HG03039 (cell line): ENCODE results near the gene MTARC2.
"Not testable (repeated sequence)": the region's sequence is repeated elsewhere in the genome, so short reads cannot be mapped to it uniquely, and the experiment has no call there.

Source experiments
- ATAC-seq: cut with Tn5 transposase; IDR thresholded peaks from one replicate; pipeline ENCODE4 v1.9.1; 2021; ENCODE audit warnings: mild to moderate bottlenecking, moderate library complexity; ENCODE audit not compliant: unreplicated experiment

Gene MTARC2

DNA sequence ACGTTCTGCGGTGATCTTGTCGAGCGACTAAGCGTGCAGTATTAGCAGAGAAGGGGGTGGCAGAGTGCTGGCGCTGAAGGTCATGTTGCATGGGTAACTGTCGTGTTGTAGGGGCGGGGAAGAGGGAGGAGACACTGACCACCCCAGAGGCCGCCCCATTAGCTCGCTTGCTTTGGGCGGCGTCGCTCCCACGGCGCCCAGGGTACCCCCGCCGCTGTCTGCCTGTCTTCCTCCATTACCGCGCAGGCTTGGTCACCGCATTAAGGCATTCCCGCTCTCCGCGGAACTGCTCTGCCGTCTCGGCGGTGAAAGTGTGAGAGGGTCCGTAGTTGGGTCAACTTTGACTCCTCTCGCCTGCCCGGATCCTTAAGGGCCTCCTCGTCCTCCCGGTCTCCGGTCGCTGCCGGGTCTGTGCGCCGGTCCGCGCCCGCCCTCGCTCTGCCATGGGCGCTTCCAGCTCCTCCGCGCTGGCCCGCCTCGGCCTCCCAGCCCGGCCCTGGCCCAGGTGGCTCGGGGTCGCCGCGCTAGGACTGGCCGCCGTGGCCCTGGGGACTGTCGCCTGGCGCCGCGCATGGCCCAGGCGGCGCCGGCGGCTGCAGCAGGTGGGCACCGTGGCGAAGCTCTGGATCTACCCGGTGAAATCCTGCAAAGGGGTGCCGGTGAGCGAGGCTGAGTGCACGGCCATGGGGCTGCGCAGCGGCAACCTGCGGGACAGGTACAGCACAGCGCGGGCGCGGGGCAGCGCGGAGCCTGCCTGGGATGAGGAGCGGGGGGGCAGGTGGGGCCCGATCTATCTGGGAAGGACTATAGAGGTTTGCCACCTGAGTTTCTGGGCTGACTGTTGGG, at the start of gene MTARC2:
MTARC2 (plus strand) TSS at position 234 of the 846 bp plus-strand sequence; CDS start at position 444, 210 bp downstream.
- peak; percentile 89 for ATAC-seq

DNA sequence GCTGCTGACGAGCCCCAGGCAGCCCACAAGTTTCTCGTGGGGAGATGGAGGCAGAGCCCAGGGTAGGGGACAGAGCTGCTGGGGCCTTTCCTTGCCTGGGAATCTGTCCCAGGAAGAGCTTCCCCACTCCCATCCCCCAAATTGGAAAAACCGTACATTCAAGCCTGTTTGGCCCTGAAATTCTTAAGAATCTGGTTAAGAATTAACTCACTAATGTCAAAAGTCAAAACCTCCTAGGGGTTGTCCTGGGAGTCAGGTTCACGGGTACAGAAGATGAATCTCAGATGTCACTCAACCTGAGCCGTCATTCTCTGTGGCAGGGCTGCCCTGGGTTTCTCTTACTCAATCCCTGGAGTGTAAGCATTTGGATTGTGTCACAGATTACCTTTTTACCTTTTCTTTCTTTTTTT, 49.5 kb upstream of the MTARC2 start:
- ATAC-seq = no peak

DNA sequence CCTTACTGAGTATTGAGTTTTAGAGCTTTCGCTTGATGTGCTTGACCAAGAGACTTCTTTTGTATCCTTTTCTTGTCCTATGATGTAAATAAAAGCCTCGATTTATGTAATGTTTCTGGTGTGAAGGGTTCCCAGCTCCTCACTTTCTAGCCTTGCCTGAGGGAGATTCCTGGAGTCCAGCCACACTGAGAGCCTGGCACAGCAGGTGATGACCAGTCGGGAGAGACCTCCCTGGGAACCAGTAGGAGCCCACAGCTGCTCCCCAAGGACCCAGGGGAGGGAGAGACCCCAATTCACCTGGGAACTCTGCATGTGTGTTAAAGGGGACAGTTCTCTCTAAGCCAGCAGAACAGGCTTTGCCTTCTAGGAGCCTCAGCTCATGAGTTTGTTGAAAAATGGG, 49.1 kb upstream of the MTARC2 start:
- ATAC-seq = no peak

DNA sequence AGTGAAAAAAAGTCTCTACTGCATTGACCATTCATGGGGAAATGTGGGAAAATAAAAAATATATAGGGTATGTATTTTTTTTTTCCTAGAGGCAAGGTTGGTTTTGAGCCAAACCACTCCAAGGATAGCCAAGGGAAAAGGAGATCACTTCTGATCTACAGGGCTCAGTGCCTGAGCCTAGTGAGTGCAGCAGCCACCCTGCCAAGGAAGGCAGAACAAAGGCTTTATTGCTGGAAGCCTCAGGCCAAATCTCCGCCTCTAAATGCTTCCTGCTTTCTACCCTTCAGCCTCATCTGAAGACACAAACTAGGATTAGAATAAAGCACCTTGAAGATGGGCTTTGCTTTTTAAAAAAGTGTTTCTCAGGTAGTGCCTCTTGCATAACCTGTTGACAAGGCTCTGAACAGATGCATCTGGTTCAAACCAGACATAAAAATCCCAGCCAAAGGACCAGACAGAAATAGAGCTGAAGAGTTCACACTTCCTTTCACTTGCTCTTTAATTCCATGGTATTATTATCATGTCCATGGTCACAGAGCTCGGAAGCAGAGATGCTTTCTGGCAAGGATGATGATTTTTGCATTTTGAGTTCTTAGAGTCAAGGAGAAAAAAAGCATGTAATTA, 47.5 kb upstream of the MTARC2 start:
- ATAC-seq = no peak

DNA sequence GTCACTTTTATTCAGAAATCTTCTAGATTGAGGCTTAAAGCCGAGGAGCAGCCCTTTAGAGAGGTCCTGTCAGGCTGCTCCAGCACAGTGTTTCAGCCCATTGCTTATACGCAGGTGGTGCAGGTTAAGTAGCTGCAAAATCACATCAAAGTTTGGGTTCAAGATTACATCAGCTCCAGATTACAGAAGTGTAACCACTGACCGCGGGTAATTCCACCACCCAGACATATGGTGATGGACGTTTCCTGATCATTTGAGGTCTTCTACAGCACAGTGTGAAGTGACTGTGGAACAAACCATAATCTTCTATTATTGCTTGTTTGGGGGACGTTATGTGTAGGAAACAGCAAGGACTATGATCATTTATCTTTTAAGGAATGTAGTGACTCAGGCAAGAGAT, 46.1 kb upstream of the MTARC2 start:
- no peak for ATAC-seq

DNA sequence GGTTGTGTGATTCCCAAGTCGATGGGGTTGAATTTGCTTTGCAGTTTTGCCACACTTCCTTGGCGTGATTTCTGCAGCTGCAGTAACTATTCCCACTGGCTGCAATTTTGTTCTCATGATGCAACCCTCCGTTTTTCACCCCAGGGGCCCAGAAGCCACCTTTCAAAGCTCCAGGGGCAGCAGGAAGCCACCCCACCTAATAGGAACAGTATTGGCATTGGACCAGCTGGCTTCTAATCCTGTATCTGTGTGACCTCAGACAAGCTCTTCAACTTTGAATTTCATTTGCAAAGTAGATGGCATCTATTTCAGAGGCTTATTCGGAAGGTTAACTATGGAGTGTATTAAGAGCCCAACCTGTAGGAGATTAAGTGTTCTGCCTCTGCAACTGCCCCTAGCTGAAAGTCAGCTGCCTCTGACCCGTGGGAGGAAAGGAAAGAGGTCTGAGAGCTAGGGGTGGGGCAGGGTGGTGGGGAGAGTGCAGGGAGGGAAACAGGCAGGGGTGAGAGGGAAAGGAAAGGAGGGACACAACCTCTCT, 45.3 kb upstream of the MTARC2 start:
- ATAC-seq = no peak

DNA sequence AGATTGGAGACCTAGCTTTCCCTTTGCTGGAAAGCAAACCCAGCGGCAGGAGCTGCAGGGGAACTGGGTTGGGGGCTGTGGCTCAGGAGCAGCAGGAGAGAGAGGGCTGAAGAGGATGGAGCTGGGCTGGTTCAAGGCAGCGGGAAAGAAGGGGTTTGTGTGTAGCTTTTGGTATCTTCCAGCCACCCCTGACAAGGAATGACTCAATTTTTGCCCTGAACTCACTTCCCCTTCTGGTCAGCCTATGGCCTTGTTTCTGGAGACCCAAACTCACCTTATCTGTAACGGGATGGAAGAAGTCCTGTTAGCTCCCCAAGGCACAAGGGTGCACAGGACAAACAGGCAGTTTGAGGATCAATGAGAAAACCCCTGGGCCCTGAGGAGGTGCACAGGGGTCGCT, 44.8 kb upstream of the MTARC2 start:
- no peak for ATAC-seq

DNA sequence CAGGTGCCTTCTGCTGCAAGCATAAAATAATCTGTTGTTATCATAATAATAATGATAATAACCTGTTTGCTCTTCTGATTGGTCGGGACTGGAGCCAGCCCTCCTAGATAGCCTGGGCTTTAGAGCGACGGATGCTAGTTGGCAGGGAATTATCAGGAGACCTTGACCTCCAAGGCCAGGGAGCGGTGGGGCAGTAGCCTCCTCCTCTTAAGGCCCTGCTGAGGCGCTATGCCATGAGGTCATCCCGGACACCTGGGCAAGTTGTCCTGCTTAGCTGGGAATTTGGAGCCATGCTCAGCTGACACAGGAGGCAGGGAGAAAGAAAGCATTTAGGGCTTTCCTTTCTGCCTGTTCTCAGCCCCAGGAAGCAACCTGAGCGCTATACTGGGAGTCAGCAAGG, 42.3 kb upstream of the MTARC2 start:
- ATAC-seq = no peak

DNA sequence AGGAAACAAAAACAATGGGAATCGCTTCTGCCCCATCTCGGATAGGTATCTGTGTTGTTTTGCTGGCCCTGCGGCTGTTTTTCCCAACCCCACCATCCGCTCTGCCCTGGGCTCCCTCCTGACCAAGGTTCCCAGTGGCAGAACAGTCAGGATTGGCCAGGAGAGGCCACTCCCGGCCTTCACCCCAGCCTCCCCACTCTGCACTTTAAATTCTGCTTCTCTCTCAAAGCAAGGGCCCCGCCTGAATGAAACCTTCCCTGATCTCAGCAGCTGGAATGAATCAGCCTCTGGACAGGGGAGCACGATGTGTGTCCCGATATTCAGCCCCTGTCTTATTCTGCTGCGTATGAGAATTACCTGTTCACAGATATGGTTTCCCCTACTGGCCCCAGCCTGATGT, 41.6 kb upstream of the MTARC2 start:
- ATAC-seq = no peak

DNA sequence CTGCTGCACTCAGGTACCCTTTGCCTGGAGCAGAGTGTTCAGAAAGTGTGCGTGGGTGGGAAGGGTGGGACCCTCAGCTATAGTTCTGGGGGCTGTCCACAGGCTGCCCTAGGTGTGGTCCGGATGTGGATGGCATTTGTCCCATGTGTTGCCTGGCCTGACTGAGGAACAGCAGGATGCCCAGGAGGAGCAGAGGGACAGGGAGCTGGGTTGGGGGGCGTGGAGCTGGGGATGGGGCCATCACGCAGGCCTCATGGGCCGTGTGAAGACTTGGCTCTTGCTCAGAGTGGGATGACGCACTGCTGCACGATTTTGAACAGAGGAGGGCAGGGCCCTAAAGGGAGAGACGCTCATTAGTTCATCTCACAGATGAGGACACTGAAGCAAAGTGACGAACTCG, 41.0 kb upstream of the MTARC2 start:
- no peak for ATAC-seq

DNA sequence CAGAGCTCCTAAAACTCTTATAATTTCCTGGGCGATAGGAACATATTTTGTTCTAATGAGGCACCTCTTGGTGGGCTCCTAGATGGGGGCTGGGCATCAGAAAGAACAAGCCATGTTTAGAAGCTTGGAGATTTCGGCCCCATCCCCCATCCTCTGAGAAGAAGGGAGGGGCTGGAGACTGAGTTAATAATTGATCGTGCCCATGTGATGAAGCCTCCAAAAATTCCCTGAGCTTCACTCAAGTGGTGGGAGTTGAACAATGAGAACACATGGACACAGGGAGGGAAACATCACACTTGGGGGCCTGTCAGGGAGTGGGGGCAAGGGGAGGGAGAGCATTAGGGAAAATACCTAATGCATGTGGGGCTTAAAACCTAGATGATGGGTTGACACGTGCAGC, 39.9 kb upstream of the MTARC2 start:
- ATAC-seq = no peak

DNA sequence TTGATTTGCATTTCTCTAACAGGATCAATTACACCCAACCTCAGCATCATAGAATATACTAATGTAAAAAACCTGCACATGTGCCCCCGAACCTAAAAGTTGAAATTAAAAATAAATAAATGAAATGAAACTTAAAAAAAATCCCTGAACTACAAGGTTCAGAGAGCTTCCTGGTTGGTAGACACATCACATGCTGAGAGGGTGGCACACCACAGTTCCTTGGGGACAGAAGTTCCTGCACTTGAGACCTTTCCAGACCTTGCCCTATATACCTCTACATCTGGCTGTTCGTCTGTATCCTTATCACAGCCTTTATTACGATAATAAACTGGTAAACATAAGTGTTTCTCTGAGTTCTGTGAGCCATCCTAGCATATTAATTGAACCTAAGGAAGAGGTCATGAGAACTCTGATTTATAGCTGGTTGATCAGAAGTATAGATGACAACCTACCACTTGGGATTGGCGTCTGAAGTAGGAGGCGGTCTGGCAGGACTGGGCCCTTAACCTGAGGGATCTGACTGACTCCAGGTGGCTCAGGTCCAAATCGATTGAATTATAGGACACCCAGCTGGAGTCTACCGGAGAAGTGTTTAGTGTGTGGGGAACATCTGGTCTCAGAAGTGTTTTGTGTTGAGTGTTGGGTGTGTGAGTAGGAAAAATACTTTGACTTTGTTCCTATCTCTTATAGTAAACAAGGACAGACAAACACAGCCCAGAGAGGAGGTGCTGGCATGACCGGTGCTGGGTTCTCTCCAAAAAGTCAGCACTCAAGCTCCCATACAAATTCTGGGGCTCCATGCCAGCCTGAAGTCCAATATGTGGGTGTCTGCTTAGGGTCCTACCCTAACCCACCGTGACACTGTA, 39.0 kb upstream of the MTARC2 start:
- ATAC-seq = no peak

DNA sequence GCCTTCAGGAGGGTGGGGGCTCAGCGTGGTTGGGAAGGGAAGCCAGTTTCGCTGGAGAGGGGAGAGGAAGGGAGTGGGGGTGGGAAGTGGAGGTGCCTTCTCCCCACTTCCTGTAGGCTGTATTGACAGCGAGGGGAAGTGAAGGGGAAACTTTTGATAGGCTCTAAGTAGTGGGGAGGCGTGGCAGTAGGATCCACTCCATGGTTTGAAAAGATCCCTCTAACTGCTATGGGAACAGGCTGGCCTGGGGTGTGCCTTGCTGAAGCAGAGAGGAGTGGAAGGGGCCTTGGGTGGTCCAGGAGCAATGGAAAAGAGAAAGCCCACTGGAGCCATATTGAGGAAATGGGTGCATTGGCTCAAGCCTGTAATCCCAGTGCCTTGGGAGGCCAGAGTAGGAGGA, 37.8 kb upstream of the MTARC2 start:
- ATAC-seq = no peak

DNA sequence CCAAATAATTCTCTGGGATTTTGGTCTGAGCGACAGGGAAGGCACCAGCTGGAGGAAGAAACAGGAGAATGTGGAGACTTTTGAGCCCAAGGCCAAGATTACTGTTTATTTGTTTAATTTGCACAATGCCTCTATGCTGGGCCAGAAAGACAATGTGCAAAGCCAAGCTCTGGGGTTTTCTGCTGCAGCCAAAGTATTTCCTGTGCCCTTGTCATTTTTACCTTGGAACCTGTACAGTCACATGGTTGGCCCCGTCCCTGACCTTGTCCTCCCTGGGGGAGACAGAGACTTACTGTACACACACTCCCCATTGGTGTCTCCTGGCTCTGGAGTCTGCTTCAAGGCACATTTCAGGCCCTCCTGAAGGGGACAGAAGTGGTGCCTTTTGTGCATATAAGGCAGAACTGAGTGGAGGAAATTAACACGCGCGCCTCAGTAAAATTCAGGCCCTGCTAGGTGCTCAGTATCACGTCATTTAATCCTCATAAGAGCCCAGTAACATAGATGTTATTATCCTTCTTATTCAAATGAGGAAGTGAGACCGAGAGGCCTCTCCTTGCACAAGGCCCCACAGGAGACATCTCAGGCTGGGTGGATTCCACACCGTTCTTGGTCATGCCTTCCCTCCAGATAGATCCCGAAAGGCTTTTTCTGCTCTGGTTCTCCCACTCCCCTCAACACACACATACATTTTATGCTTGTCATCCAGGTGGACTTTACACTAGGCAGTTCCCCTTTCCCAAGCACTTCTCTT, 36.9 kb upstream of the MTARC2 start:
- ATAC-seq = peak; percentile 84

DNA sequence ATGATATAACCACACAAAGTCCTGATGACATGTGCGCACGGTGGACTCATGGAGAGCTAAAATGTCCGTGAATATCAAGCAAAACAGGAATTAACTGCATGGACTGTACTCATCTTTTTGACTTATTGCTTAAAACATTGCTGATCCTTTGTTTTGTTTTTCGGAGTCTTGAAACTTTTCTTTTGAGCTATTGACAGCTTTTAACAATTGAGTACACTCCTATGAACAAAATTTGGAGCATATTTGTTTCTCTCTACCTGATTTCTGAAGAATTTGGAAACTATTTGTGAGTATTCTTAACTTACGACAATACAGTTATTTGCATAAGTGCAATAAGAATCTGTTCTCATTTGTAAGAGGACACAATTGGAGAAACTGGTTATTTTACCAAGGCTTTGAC, 32.1 kb upstream of the MTARC2 start:
- ATAC-seq = not testable (repeated sequence)

DNA sequence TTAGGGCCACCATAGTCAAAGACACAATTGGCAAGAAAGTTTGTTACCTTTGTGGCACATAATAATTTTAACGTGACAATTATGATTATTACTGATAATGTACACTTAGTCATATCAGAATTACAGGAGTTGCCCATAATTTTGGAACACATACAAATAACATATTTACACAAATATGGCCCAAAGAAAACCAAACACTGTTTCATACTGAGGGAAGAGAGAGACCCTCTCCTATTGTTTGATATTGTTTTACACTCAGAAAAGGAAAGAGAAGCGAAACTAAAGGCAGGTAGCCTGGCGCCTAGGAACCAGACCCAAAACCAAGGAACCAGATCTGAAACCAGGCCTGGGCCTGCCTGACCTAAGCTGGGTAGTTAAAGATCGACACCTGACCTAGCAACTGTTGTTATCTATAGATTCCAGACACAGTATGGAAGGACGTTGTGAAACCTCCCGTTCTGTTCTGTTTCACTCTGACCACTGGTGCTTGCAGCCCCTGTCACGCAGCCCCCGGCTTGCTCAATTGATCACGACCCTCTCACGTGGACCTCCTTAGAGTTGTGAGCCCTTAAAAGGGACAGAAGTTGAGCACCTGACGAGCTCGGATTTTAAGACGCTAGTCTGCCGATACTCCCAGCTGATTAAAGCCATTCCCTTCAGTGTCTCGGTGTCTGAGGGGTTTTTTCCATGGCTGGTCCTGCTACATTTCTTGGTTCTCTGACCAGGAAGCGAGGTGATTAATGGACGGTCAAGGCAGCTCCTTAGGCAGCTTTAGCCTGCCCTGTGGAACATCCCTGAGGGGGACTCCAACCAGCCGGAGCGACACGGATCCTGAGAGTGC, 30.1 kb upstream of the MTARC2 start:
- no peak for ATAC-seq

DNA sequence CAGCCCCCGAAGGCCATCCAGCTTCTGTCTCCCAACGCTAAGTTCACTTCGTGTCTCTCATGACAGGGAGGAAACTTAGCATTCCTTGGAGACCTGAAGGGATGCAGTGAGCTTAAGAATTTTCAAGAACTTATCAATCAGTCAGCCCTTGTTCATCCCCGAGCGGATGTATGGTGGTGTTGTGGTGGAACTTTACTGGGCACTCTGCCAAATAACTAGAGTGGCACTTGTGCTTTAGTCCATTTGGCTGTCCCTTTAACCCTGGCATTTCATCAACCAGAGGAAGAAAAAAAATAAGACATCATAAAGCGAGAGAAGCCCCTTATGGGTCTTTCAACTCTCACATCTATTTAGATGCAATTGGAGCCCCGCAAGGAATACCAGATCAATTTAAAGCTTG, 26.9 kb upstream of the MTARC2 start:
- ATAC-seq = not testable (repeated sequence)

DNA sequence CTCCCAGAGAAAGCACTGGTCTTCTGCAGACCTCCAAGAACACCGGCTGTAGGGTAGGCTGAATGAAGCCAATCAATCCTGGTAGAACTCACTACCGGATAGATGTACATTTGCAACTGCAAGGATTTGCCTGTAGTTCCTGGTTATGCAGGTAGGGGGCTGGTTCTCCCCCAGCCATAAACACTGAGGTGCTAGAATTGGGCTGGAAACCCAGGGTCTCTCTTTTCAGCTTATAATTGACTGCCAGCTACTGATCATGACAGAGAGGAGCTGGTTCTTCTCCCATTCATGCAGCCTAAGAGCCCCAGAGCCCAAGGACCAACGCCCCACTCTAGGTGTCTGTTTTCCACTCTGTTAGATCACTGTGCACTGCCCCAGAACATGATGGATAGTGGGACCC, 21.5 kb upstream of the MTARC2 start:
- no peak for ATAC-seq

DNA sequence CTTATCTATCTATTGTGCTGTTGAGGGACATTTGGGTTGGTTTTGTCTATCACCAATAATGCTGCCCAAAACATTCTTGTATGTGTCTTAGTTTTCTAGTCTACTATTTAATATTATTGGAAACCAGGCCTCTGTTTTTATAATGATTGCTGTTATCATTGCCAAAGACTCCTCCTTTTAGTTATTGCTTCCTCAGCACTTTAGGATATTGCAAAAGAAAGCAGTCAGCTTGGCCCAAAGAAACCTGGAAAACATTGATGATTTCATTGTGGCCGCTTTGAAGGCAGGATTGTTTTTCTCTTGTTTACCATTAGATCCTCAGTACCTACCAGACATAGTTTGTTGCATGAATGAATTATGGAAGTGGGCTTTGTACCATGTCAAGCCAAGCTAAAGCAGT, 20.6 kb upstream of the MTARC2 start:
- no peak for ATAC-seq

DNA sequence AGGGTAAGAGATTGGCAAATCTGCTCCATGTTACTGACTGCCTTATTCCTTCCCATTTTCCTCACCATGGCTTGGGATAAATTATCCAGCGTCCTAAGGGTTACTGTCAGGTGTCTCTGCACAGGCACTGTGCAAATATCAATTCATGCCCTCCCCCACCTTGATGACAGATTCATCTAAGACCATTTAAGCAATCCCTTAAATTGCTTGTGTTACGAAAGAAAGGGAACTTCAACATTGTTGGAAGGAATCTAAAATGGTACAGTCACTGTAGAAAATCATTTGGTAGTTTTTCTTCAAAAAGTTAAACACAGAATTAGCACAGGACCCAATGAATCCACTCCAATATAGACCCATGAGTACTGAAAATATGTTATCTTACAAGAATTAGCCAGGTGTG, 17.6 kb upstream of the MTARC2 start:
- no peak for ATAC-seq
